Measurements from ENCODE around the gene SLC30A1.

Gene SLC30A1

GRCh38 chr1:211610779-211611556, 32.0 kb upstream of the SLC30A1 start:
- TF ChIP-seq EZH2phosphoT487 (conservative IDR thresholded peaks at IDR 0.05; ENCODE audit: low read length): no peak
- TF ChIP-seq CTCF (IDR thresholded peaks at IDR 0.05; ENCODE audit: insufficient read depth, low read length, poor library complexity, severe bottlenecking): no peak
- Histone ChIP-seq H3K4me2 (ENCODE audit: low read depth, low read length, poor library complexity, severe bottlenecking) (no peak overlapping the region), H3K27me3 (ENCODE audit: low read length) (no peaks in the 10 kb centered on the region), H3K79me2 (ENCODE audit: insufficient read depth, low read length) (no peaks in the 10 kb centered on the region), H3K4me3 (ENCODE audit: insufficient read depth, low read length, poor library complexity, severe bottlenecking) (no peak overlapping the region), H3K27ac (ENCODE audit: low read depth, low read length) (no peak overlapping the region), H2AFZ (ENCODE audit: low read depth, low read length, severe bottlenecking) (no peak overlapping the region), H4K20me1 (ENCODE audit: low read depth, low read length) (no peaks in the 10 kb centered on the region), H3K9me2 (replicated peaks; ENCODE audit: insufficient read depth, low read length) (no peaks in the 10 kb centered on the region), H3K9ac (ENCODE audit: low read length) (no peak overlapping the region), H3K9me3 (ENCODE audit: insufficient read depth, low read length) (no peaks in the 10 kb centered on the region), H3K36me3 (ENCODE audit: low read length) (no peaks in the 10 kb centered on the region), H3F3A (ENCODE audit: insufficient read depth) (no peaks in the 10 kb centered on the region)

GRCh38 chr1:211609120-211610024, 30.4 kb upstream of the SLC30A1 start:
- Histone ChIP-seq H4K20me1 (ENCODE audit: low read depth, low read length) (no peaks in the 10 kb centered on the region), H2AFZ (ENCODE audit: low read depth, low read length, severe bottlenecking) (no peak overlapping the region), H3K9me2 (replicated peaks; ENCODE audit: insufficient read depth, low read length) (no peaks in the 10 kb centered on the region), H3K27ac (ENCODE audit: low read depth, low read length) (no peak overlapping the region), H3K36me3 (ENCODE audit: low read length) (no peaks in the 10 kb centered on the region), H3K79me2 (ENCODE audit: insufficient read depth, low read length) (no peaks in the 10 kb centered on the region), H3K4me2 (ENCODE audit: low read depth, low read length, poor library complexity, severe bottlenecking) (no peak overlapping the region), H3F3A (ENCODE audit: insufficient read depth) (no peaks in the 10 kb centered on the region), H3K4me3 (ENCODE audit: insufficient read depth, low read length, poor library complexity, severe bottlenecking) (no peak overlapping the region), H3K27me3 (ENCODE audit: low read length) (no peaks in the 10 kb centered on the region), H3K9me3 (ENCODE audit: insufficient read depth, low read length) (no peaks in the 10 kb centered on the region), H3K9ac (ENCODE audit: low read length) (no peak overlapping the region)
- no peak for TF ChIP-seq CTCF (IDR thresholded peaks at IDR 0.05; ENCODE audit: insufficient read depth, low read length, poor library complexity, severe bottlenecking)
- TF ChIP-seq EZH2phosphoT487 (conservative IDR thresholded peaks at IDR 0.05; ENCODE audit: low read length): no peak

- no peak overlapping the region for H3K4me3 ChIP-seq (ENCODE audit: insufficient read depth, low read length, poor library complexity, severe bottlenecking)
- no peaks in the 10 kb centered on the region for H3K79me2 ChIP-seq (ENCODE audit: insufficient read depth, low read length)
- H4K20me1 ChIP-seq (ENCODE audit: low read depth, low read length): no peaks in the 10 kb centered on the region
- H3K27me3 ChIP-seq (ENCODE audit: low read length): no peaks in the 10 kb centered on the region
- TF ChIP-seq CTCF (IDR thresholded peaks at IDR 0.05; ENCODE audit: insufficient read depth, low read length, poor library complexity, severe bottlenecking) (no peak), EZH2phosphoT487 (conservative IDR thresholded peaks at IDR 0.05; ENCODE audit: low read length) (no peak)
- H3K9ac ChIP-seq (ENCODE audit: low read length): no peak overlapping the region
- H3K9me3 ChIP-seq (ENCODE audit: insufficient read depth, low read length): no peaks in the 10 kb centered on the region
- no peaks in the 10 kb centered on the region for H3K36me3 ChIP-seq (ENCODE audit: low read length)
- no peak overlapping the region for H3K4me2 ChIP-seq (ENCODE audit: low read depth, low read length, poor library complexity, severe bottlenecking)
- H3K27ac ChIP-seq (ENCODE audit: low read depth, low read length): no peak overlapping the region
- no peaks in the 10 kb centered on the region for H3K9me2 ChIP-seq (replicated peaks; ENCODE audit: insufficient read depth, low read length)
- H3F3A ChIP-seq (ENCODE audit: insufficient read depth): no peaks in the 10 kb centered on the region
- H2AFZ ChIP-seq (ENCODE audit: low read depth, low read length, severe bottlenecking): no peak overlapping the region
These were observed 29.0 kb upstream of the SLC30A1 start for GRCh38 chr1:211607754-211608473.

Measured in SU-DHL-6 (cell line).